Measurements from ENCODE around the gene KNCN. TPM values are rescaled to one million over a fixed set of nuclear protein-coding genes. Genes with fewer than 3 reads are reported as not detected.

Gene KNCN
- total and polyA plus RNA-seq, 10 of the 15 experiments (the other 5 are each of a cell fraction or from before 2014, with no cell fraction given) = not detected

DNA sequence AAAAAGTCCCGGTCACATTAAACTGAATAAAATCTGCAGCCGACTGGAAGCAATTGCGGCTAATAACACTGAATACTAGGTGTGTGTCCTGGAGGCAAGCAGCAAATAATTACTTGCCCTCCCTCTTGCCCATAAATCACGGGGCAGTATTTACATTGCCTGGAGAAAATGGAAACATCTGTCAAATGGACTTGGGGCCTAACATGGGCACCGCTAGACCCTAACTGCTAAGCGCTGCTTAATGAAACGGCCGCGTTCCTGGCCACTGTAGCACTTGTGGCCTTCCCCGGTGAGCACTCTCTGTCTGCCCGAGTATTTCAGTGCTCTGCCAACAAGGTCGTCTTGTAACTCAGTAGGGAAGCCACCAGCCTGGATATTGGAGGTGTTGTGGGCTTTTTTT is 23.9 kb upstream of the KNCN start:
- Histone ChIP-seq H3K27ac (ENCODE audit: control insufficient read depth, insufficient read depth) (no peak overlapping the region), H3K79me2 (ENCODE audit: control insufficient read depth, insufficient read depth, low read length) (no peaks in the 10 kb centered on the region), H3K36me3 (ENCODE audit: control insufficient read depth in 2 of 2, insufficient read depth in 2 of 2, low read length in 1 of 2) (peaks cover 2 to 12% of the 10 kb centered on the region in 2 experiments; a peak in 3 of 4 replicates), H3K4me3 (no peak overlapping the region), H3K9me3 (replicated peaks; ENCODE audit: control insufficient read depth, insufficient read depth, low read length) (no peaks in the 10 kb centered on the region), H4K20me1 (ENCODE audit: control insufficient read depth, insufficient read depth) (no peaks in the 10 kb centered on the region), H2AFZ (ENCODE audit: control insufficient read depth, low read depth, low read length) (no peak overlapping the region), H3K4me1 (ENCODE audit: control insufficient read depth, insufficient read depth, low read length) (no peaks in the 10 kb centered on the region), H3K27me3 (replicated peaks in 1 of 2; ENCODE audit: control insufficient read depth in 2 of 2, insufficient read depth in 2 of 2, low read length in 1 of 2) (no peaks in the 10 kb centered on the region), H3K9ac (ENCODE audit: control insufficient read depth, insufficient read depth, low read length) (no peak overlapping the region), H3K4me2 (ENCODE audit: control insufficient read depth, insufficient read depth) (no peak overlapping the region)
- CTCF ChIA-PET = interaction anchor here (0.9 to 1.0 kb wide), 2 partner anchors 47 to 74 kb away, joined by 3 to 5 read pairs; no protein-coding TSS in a partner anchor
- no peak for ATAC-seq
- POLR2A ChIA-PET = no interaction called here
- WGBS (ENCODE audit: insufficient coverage, insufficient replicate concordance, low lambda C conversion rate, missing lambda C conversion rate) = 99% methylated on average over 12 of the region's 12 CpGs
- BruUV-seq (replicated peaks) = no TSS peak
- SMC1A ChIA-PET (ENCODE audit: uncharacterized antibody, unreplicated experiment) = interaction anchor here (1.2 kb wide), 1 partner anchor 21 kb away, joined by 3 read pairs; no protein-coding TSS in a partner anchor
- intact Hi-C loops (cut with micrococcal nuclease; ENCODE audit: unreplicated experiment) (no loop called here), in situ Hi-C loops (cut with MboI) (no loop called here)
- RAD21 ChIA-PET (ENCODE audit: unreplicated experiment) = interaction anchor here (1.4 kb wide), 1 partner anchor 47 kb away, joined by 3 read pairs; no protein-coding TSS in a partner anchor
- no peak for DNase-seq (ENCODE audit: low read depth, low spot score)
- no peak for FAIRE-seq
- TF ChIP-seq KAT2A (conservative IDR thresholded peaks at IDR 0.05; ENCODE audit: control insufficient read depth, low read depth, low read length) (no peak), RB1 (IDR thresholded peaks at IDR 0.05; ENCODE audit: borderline replicate concordance) (no peak), KLF5 (IDR thresholded peaks at IDR 0.05; ENCODE audit: partially characterized antibody) (no peak), TCF7 (IDR thresholded peaks at IDR 0.05; ENCODE audit: borderline replicate concordance) (no peak), PAX8 (IDR thresholded peaks at IDR 0.05) (no peak), YY1 (IDR thresholded peaks at IDR 0.05; ENCODE audit: low read depth, low read length) (no peak), EED (IDR thresholded peaks at IDR 0.05; ENCODE audit: low read depth) (no peak), RAD21 (IDR thresholded peaks at IDR 0.05; ENCODE audit: insufficient read depth, low read depth, low read length) (no peak), POLR2AphosphoS5 (IDR thresholded peaks at IDR 0.05; ENCODE audit: low read length) (no peak), CBX3 (IDR thresholded peaks at IDR 0.05; ENCODE audit: borderline replicate concordance, low read depth) (no peak), MYB (IDR thresholded peaks at IDR 0.05; ENCODE audit: borderline replicate concordance, low read depth, low read length) (no peak)
- TF ChIP-seq, protein P1, sequence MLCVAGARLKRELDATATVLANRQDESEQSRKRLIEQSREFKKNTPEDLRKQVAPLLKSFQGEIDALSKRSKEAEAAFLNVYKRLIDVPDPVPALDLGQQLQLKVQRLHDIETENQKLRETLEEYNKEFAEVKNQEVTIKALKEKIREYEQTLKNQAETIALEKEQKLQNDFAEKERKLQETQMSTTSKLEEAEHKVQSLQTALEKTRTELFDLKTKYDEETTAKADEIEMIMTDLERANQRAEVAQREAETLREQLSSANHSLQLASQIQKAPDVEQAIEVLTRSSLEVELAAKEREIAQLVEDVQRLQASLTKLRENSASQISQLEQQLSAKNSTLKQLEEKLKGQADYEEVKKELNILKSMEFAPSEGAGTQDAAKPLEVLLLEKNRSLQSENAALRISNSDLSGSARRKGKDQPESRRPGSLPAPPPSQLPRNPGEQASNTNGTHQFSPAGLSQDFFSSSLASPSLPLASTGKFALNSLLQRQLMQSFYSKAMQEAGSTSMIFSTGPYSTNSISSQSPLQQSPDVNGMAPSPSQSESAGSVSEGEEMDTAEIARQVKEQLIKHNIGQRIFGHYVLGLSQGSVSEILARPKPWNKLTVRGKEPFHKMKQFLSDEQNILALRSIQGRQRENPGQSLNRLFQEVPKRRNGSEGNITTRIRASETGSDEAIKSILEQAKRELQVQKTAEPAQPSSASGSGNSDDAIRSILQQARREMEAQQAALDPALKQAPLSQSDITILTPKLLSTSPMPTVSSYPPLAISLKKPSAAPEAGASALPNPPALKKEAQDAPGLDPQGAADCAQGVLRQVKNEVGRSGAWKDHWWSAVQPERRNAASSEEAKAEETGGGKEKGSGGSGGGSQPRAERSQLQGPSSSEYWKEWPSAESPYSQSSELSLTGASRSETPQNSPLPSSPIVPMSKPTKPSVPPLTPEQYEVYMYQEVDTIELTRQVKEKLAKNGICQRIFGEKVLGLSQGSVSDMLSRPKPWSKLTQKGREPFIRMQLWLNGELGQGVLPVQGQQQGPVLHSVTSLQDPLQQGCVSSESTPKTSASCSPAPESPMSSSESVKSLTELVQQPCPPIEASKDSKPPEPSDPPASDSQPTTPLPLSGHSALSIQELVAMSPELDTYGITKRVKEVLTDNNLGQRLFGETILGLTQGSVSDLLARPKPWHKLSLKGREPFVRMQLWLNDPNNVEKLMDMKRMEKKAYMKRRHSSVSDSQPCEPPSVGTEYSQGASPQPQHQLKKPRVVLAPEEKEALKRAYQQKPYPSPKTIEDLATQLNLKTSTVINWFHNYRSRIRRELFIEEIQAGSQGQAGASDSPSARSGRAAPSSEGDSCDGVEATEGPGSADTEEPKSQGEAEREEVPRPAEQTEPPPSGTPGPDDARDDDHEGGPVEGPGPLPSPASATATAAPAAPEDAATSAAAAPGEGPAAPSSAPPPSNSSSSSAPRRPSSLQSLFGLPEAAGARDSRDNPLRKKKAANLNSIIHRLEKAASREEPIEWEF (IDR thresholded peaks at IDR 0.05; ENCODE audit: insufficient replicate concordance, low read depth, low read length) = no peak
- TF ChIP-seq, protein P2, sequence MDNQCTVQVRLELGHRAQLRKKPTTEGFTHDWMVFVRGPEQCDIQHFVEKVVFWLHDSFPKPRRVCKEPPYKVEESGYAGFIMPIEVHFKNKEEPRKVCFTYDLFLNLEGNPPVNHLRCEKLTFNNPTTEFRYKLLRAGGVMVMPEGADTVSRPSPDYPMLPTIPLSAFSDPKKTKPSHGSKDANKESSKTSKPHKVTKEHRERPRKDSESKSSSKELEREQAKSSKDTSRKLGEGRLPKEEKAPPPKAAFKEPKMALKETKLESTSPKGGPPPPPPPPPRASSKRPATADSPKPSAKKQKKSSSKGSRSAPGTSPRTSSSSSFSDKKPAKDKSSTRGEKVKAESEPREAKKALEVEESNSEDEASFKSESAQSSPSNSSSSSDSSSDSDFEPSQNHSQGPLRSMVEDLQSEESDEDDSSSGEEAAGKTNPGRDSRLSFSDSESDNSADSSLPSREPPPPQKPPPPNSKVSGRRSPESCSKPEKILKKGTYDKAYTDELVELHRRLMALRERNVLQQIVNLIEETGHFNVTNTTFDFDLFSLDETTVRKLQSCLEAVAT (IDR thresholded peaks at IDR 0.05) = no peak
- TF ChIP-seq, protein P3, sequence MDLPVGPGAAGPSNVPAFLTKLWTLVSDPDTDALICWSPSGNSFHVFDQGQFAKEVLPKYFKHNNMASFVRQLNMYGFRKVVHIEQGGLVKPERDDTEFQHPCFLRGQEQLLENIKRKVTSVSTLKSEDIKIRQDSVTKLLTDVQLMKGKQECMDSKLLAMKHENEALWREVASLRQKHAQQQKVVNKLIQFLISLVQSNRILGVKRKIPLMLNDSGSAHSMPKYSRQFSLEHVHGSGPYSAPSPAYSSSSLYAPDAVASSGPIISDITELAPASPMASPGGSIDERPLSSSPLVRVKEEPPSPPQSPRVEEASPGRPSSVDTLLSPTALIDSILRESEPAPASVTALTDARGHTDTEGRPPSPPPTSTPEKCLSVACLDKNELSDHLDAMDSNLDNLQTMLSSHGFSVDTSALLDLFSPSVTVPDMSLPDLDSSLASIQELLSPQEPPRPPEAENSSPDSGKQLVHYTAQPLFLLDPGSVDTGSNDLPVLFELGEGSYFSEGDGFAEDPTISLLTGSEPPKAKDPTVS (IDR thresholded peaks at IDR 0.05; ENCODE audit: low read depth, low read length) = no peak
- TF ChIP-seq, protein P4, sequence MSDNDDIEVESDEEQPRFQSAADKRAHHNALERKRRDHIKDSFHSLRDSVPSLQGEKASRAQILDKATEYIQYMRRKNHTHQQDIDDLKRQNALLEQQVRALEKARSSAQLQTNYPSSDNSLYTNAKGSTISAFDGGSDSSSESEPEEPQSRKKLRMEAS (IDR thresholded peaks at IDR 0.05; ENCODE audit: low read depth, low read length) = no peak
- TF ChIP-seq, protein P5, sequence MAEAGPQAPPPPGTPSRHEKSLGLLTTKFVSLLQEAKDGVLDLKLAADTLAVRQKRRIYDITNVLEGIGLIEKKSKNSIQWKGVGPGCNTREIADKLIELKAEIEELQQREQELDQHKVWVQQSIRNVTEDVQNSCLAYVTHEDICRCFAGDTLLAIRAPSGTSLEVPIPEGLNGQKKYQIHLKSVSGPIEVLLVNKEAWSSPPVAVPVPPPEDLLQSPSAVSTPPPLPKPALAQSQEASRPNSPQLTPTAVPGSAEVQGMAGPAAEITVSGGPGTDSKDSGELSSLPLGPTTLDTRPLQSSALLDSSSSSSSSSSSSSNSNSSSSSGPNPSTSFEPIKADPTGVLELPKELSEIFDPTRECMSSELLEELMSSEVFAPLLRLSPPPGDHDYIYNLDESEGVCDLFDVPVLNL (IDR thresholded peaks at IDR 0.05; ENCODE audit: low read depth, low read length) = no peak
